NCI-H2029 treated with DMSO at 0.1 percent for 48 hours (cell line): ENCODE results near the gene S100A5.
A peak's percentile ranks its signal among the peaks of the same experiment; 100 is the strongest.
"Not testable (repeated sequence)": the region's sequence is repeated elsewhere in the genome, so short reads cannot be mapped to it uniquely, and the experiment has no call there.

ENCODE experiments used
- DNase-seq: peaks from one replicate; lab custom pipeline; 2025; lab: John Stamatoyannopoulos, UW

S100A5 gene

GRCh38 chr1:153532769-153533599, 7.8 kb downstream of the S100A5 start:
- DNase-seq = peak; percentile 38

- no peak for DNase-seq
Observed at GRCh38 chr1:153532181-153532580, 8.6 kb downstream of the S100A5 start.

- DNase-seq = no peak
Observed at GRCh38 chr1:153531638-153532037, 9.1 kb downstream of the S100A5 start.

GRCh38 chr1:153527683-153528040, 13.1 kb downstream of the S100A5 start:
- no peak for DNase-seq

- DNase-seq = no peak
Observed at GRCh38 chr1:153527023-153527682, 13.6 kb downstream of the S100A5 start.

- no peak for DNase-seq
Observed at GRCh38 chr1:153526132-153526543, 14.6 kb downstream of the S100A5 start.

GRCh38 chr1:153525088-153525728, 15.5 kb downstream of the S100A5 start:
- DNase-seq = no peak

- not testable (repeated sequence) for DNase-seq
Observed at GRCh38 chr1:153522353-153523048, 18.2 kb downstream of the S100A5 start.

- DNase-seq = not testable (repeated sequence)
Observed at GRCh38 chr1:153521808-153522207, 18.9 kb downstream of the S100A5 start.

GRCh38 chr1:153520818-153521476, 19.8 kb downstream of the S100A5 start:
- no peak for DNase-seq

- DNase-seq = not testable (repeated sequence)
Observed at GRCh38 chr1:153520137-153520691, 20.5 kb downstream of the S100A5 start.

GRCh38 chr1:153519242-153519641, 21.5 kb downstream of the S100A5 start:
- DNase-seq = no peak

- no peak for DNase-seq
Observed at GRCh38 chr1:153515504-153516394, 25.0 kb downstream of the S100A5 start.

GRCh38 chr1:153513666-153514065, 27.1 kb downstream of the S100A5 start:
- no peak for DNase-seq

- no peak for DNase-seq
Observed at GRCh38 chr1:153513023-153513422, 27.7 kb downstream of the S100A5 start.

- peak; percentile 28 for DNase-seq
Observed at GRCh38 chr1:153510984-153511410, 29.7 kb downstream of the S100A5 start.

GRCh38 chr1:153509729-153510354, 30.9 kb downstream of the S100A5 start:
- no peak for DNase-seq

- no peak for DNase-seq
Observed at GRCh38 chr1:153509036-153509435, 31.7 kb downstream of the S100A5 start.

GRCh38 chr1:153507926-153508583, 32.7 kb downstream of the S100A5 start:
- DNase-seq = no peak
